H9 (cell line): Measurements from ENCODE around the gene NKD1. TPM values are rescaled to one million over a fixed set of nuclear protein-coding genes. Genes with fewer than 3 reads are reported as not detected.

Experiments used
- DNase-seq: peaks from one replicate; pipeline ENCODE4 v3.0.0-alpha.2; 2017
- H2AFZ ChIP-seq: one replicate; pipeline ENCODE4 v1.6.1; 2013; ENCODE audit warnings: mild to moderate bottlenecking, low read length, control low read depth, moderate library complexity
- H2AK5ac ChIP-seq: 2 replicates; pipeline ENCODE4 v1.6.1; 2013; ENCODE audit warnings: low read length, control low read depth, mixed read lengths; ENCODE audit not compliant: insufficient read length
- H2BK120ac ChIP-seq: one replicate; pipeline ENCODE4 v1.6.1; 2013; ENCODE audit warnings: low read depth, mild to moderate bottlenecking, low read length, control low read depth, inconsistent platforms; ENCODE audit not compliant: poor library complexity, severe bottlenecking
- H2BK12ac ChIP-seq: 2 replicates; pipeline ENCODE4 v1.6.1; 2013; ENCODE audit warnings: low read length, control low read depth, mixed read lengths, low read depth; ENCODE audit not compliant: insufficient read length
- H2BK15ac ChIP-seq: 2 replicates; pipeline ENCODE4 v1.6.1; 2013; ENCODE audit warnings: low read depth, low read length, control low read depth
- H2BK20ac ChIP-seq: one replicate; pipeline ENCODE4 v1.6.1; 2013; ENCODE audit warnings: low read depth, mild to moderate bottlenecking, low read length, control low read depth, inconsistent platforms; ENCODE audit not compliant: poor library complexity, severe bottlenecking
- H2BK5ac ChIP-seq: 2 replicates; pipeline ENCODE4 v1.6.1; 2013; ENCODE audit warnings: low read length, control low read depth, mixed read lengths; ENCODE audit not compliant: insufficient read length
- H3K14ac ChIP-seq: 2 replicates; pipeline ENCODE4 v1.6.1; 2013; ENCODE audit warnings: low read length, control low read depth; ENCODE audit not compliant: insufficient read depth
- H3K18ac ChIP-seq: 2 replicates; pipeline ENCODE4 v1.6.1; 2013; ENCODE audit warnings: low read depth, mild to moderate bottlenecking, mixed read lengths, low read length, control low read depth; ENCODE audit not compliant: insufficient read length
- H3K23ac ChIP-seq: 2 replicates; pipeline ENCODE4 v1.6.1; 2013; ENCODE audit warnings: low read length, control low read depth, mixed read lengths, low read depth; ENCODE audit not compliant: insufficient read length
- H3K23me2 ChIP-seq: 2 replicates; pipeline ENCODE4 v1.6.1; 2013; ENCODE audit warnings: low read depth, mild to moderate bottlenecking, mixed read lengths, low read length, control low read depth; ENCODE audit not compliant: insufficient read length, poor library complexity, severe bottlenecking
- H3K27ac ChIP-seq: 2 replicates; pipeline ENCODE4 v1.5.1; 2013; ENCODE audit warnings: low read length, control low read depth, mixed read lengths, low read depth; ENCODE audit not compliant: insufficient read length
- H3K27me3 ChIP-seq: 2 replicates; pipeline ENCODE4 v1.6.1; 2013; ENCODE audit warnings: low read length, control low read depth, inconsistent platforms; ENCODE audit not compliant: insufficient read depth
- H3K4ac ChIP-seq: 2 replicates; pipeline ENCODE4 v1.6.1; 2013; ENCODE audit warnings: low read depth, mild to moderate bottlenecking, control low read depth, inconsistent platforms, low read length, moderate library complexity
- H3K4me1 ChIP-seq: 2 replicates; pipeline ENCODE4 v1.6.1; 2013; ENCODE audit warnings: low read length, control low read depth, inconsistent platforms; ENCODE audit not compliant: insufficient read depth
- H3K4me2 ChIP-seq: 2 replicates; pipeline ENCODE4 v1.6.1; 2013; ENCODE audit warnings: low read length, control low read depth, mixed read lengths; ENCODE audit not compliant: insufficient read length, insufficient read depth
- H3K56ac ChIP-seq: 2 replicates; pipeline ENCODE4 v1.6.1; 2013; ENCODE audit warnings: low read depth, mild to moderate bottlenecking, mixed read lengths, low read length, control low read depth; ENCODE audit not compliant: insufficient read length
- H3K79me1 ChIP-seq: 2 replicates; pipeline ENCODE4 v1.6.1; 2013; ENCODE audit warnings: low read depth, mild to moderate bottlenecking, moderate library complexity, low read length, control low read depth, inconsistent platforms; ENCODE audit not compliant: insufficient read depth, poor library complexity, severe bottlenecking
- H3K79me2 ChIP-seq: 2 replicates; pipeline ENCODE4 v1.6.1; 2013; ENCODE audit warnings: low read length, control low read depth, inconsistent platforms; ENCODE audit not compliant: insufficient read depth
- H3K9ac ChIP-seq: 2 replicates; pipeline ENCODE4 v1.6.1; 2013; ENCODE audit warnings: low read length, control low read depth, mixed read lengths; ENCODE audit not compliant: insufficient read length; ENCODE audit errors: extremely low read depth
- H3K9me3 ChIP-seq: one replicate; pipeline ENCODE4 v1.6.1; 2013; ENCODE audit warnings: low read depth, low read length, inconsistent platforms; ENCODE audit not compliant: control insufficient read depth
- H3T11ph ChIP-seq: one replicate; pipeline ENCODE4 v1.6.1; 2013; ENCODE audit warnings: mild to moderate bottlenecking, low read length, control low read depth, inconsistent platforms
- H4K20me1 ChIP-seq: one replicate; pipeline ENCODE4 v1.6.1; 2013; ENCODE audit not compliant: control insufficient read depth, insufficient read length, insufficient read depth
- H4K5ac ChIP-seq: 2 replicates; pipeline ENCODE4 v1.6.1; 2013; ENCODE audit warnings: low read depth, mild to moderate bottlenecking, mixed read lengths, low read length, control low read depth; ENCODE audit not compliant: insufficient read length
- H4K8ac ChIP-seq: replicated peaks from 2 replicates; pipeline ENCODE4 v1.6.1; 2013; ENCODE audit warnings: low read length, control low read depth, mixed read lengths, low read depth; ENCODE audit not compliant: insufficient read length
- H4K91ac ChIP-seq: 2 replicates; pipeline ENCODE4 v1.6.1; 2013; ENCODE audit warnings: low read depth, mild to moderate bottlenecking, moderate library complexity, mixed read lengths, low read length, control low read depth; ENCODE audit not compliant: insufficient read length
- H3K27ac Mint-ChIP-seq, 3 experiments: 2 replicates in 2 of 3; 3 replicates in 1 of 3; pipeline ENCODE4 v1.8.0; 2020 to 2021; ENCODE audit warnings: mixed read lengths in 3 of 3, mild to moderate bottlenecking in 1 of 3, moderate library complexity in 1 of 3
- H3K27me3 Mint-ChIP-seq: 2 replicates; pipeline ENCODE4 v1.8.0; 2021; ENCODE audit warnings: low read depth, mild to moderate bottlenecking, moderate library complexity, mixed read lengths
- H3K36me3 Mint-ChIP-seq, 3 experiments: 2 replicates in 2 of 3; 3 replicates in 1 of 3; pipeline ENCODE4 v1.8.0; 2020 to 2021; ENCODE audit warnings: low read depth in 3 of 3, mixed read lengths in 3 of 3; ENCODE audit not compliant: insufficient read depth in 1 of 3
- H3K4me1 Mint-ChIP-seq, 2 experiments: 2 replicates each; pipeline ENCODE4 v1.8.0; 2020; ENCODE audit warnings: mixed read lengths in 2 of 2
- H3K4me3 Mint-ChIP-seq, 2 experiments: 2 replicates in 1 of 2; 3 replicates in 1 of 2; pipeline ENCODE4 v1.8.0; 2020 to 2021; ENCODE audit warnings: mild to moderate bottlenecking in 2 of 2, mixed read lengths in 2 of 2, moderate library complexity in 1 of 2
- H3K9me3 Mint-ChIP-seq, 2 experiments: 2 replicates in 1 of 2; 3 replicates in 1 of 2; pipeline ENCODE4 v1.8.0; 2020; ENCODE audit warnings: mild to moderate bottlenecking in 2 of 2, mixed read lengths in 2 of 2, moderate library complexity in 1 of 2
- WGBS: extraction: QIAGEN DNeasy Blood & Tissue Kit; methylation state at CpG from one replicate; pipeline ENCODE4 v1.1.7; 2013; ENCODE audit warnings: missing lambda C conversion rate, low lambda C conversion rate, mixed read lengths; ENCODE audit not compliant: insufficient read length; ENCODE audit errors: extremely low coverage; 5-methylcytosine and 5-hydroxymethylcytosine counted together
- total RNA-seq: library from RNA; stranded (reverse); gene quantifications from 2 replicates; pipeline ENCODE4 v1.2.1, GENCODE V29; 2021
- TF ChIP-seq, protein P1 (sequence below): fragments of 200-600 bp; sonication (generic); conservative IDR thresholded peaks from 3 replicates; pipeline ENCODE4 v1.8.0; 2021; ENCODE audit warnings: antibody characterized with exemption, mild to moderate bottlenecking

NKD1 gene
- total RNA-seq, 1 experiment from 2014 or later: 1.9 TPM

DNA sequence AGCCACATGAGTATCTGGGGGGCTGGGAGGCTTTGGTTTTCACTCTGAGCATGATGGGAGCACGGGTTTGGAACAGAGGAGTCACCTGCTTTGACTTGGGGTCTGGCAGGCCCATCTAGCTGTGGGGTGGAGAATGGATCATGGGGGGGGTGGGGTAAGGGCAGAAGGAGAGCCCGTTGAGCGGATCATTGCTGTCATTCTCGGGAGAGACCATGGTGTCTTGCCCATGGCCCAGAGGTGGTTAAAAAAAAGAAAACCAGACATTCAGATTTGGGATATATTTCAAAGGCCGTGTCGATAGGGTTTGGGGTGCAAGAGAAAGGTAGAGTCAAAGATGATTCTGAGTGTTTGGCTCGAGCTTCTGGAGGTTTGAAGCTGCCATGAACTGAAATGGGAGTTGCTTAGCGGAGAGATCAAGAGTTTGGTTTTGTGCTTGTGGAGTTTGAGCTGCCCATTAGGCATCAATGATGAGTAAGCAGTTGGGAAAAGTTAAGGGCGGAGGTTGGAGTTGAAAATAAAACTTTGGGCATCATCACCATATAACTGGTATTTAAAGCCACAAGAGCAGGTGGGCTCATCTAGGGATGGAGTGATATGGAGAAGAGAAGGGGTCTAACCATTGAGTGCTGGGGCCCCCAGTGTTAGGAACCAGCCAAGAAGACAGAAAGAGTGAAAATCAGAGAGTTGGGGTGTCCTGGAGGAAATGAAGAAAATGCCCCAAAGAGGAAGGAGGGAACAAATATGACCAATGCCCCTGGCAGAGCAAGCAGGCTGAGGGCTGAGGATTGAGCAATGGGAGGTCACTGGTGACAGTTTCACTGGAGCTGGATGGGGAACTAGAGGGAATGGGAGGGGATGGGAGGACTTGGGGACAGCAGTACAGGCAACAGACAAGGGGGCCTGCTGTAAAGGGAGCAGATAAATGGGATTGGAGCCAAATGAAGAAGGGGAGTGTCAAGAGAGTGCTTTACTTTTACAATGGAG lies 147.1 kb downstream of the NKD1 start:
- H2AK5ac ChIP-seq: no peak overlapping the region
- H2BK120ac ChIP-seq: no peak overlapping the region
- H3K27ac Mint-ChIP-seq: no peak overlapping the region
- H3K4me1 Mint-ChIP-seq: peaks cover 9 to 11% of the 10 kb centered on the region in 2 experiments
- no peaks in the 10 kb centered on the region for H3K79me2 ChIP-seq
- H3K4me2 ChIP-seq: no peak overlapping the region
- H3K9me3 ChIP-seq: no peaks in the 10 kb centered on the region
- H4K91ac ChIP-seq: no peak overlapping the region
- H4K8ac ChIP-seq: no peak overlapping the region
- H3K4ac ChIP-seq: no peak overlapping the region
- no peaks in the 10 kb centered on the region for H4K20me1 ChIP-seq
- no peak overlapping the region for H3K14ac ChIP-seq
- H3K23ac ChIP-seq: no peak overlapping the region
- no peaks in the 10 kb centered on the region for H3K79me1 ChIP-seq
- DNase-seq: no peak
- H2BK5ac ChIP-seq: no peak overlapping the region
- no peak overlapping the region for H2BK12ac ChIP-seq
- H3K18ac ChIP-seq: no peak overlapping the region
- H4K5ac ChIP-seq: no peak overlapping the region
- TF ChIP-seq, protein P1, sequence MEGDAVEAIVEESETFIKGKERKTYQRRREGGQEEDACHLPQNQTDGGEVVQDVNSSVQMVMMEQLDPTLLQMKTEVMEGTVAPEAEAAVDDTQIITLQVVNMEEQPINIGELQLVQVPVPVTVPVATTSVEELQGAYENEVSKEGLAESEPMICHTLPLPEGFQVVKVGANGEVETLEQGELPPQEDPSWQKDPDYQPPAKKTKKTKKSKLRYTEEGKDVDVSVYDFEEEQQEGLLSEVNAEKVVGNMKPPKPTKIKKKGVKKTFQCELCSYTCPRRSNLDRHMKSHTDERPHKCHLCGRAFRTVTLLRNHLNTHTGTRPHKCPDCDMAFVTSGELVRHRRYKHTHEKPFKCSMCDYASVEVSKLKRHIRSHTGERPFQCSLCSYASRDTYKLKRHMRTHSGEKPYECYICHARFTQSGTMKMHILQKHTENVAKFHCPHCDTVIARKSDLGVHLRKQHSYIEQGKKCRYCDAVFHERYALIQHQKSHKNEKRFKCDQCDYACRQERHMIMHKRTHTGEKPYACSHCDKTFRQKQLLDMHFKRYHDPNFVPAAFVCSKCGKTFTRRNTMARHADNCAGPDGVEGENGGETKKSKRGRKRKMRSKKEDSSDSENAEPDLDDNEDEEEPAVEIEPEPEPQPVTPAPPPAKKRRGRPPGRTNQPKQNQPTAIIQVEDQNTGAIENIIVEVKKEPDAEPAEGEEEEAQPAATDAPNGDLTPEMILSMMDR: no peak
- peaks cover 56% of the 10 kb centered on the region for H3K27me3 Mint-ChIP-seq
- H3K4me3 Mint-ChIP-seq: no peak overlapping the region
- H3T11ph ChIP-seq: no peak overlapping the region
- no peak overlapping the region for H3K56ac ChIP-seq
- H3K4me1 ChIP-seq: no peaks in the 10 kb centered on the region
- peaks cover 8% of the 10 kb centered on the region; the same call in 1 of the 2 replicates for H3K27me3 ChIP-seq
- no peak overlapping the region for H3K9ac ChIP-seq
- H3K27ac ChIP-seq: no peak overlapping the region
- H3K36me3 Mint-ChIP-seq: no peaks in the 10 kb centered on the region
- no peak overlapping the region for H2AFZ ChIP-seq
- no peak overlapping the region for H2BK20ac ChIP-seq
- peaks cover 6% of the 10 kb centered on the region for H3K23me2 ChIP-seq
- WGBS: no CpG with 5 or more reads among the region's 9 CpGs
- H2BK15ac ChIP-seq: no peak overlapping the region
- H3K9me3 Mint-ChIP-seq: no peaks in the 10 kb centered on the region; a peak in 2 of 5 replicates
